ENCODE measurements around the gene CCDC85B.

GRCh38 chr11:65862191-65862735, 28.2 kb upstream of the CCDC85B start:
- TF ChIP-seq CTCF (IDR thresholded peaks at IDR 0.05) (no peak), POLR2A (IDR thresholded peaks at IDR 0.05) (no peak)

All from testis (tissue), 2 donors.